WI38 (cell line): ENCODE results near the gene CCDC188.

ENCODE experiments used
- H3K4me3 ChIP-seq: 2 replicates; pipeline ENCODE4 v1.5.1; 2011; ENCODE audit warnings: low read depth, mild to moderate bottlenecking, control low read depth, low read length
- TF ChIP-seq, protein P1 (sequence below): IDR thresholded peaks from 2 replicates; pipeline ENCODE4 v1.5.1; 2012; ENCODE audit warnings: low read depth, mild to moderate bottlenecking, control low read depth, low read length

CCDC188 gene

GRCh38 chr22:20183101-20183500, 32.2 kb upstream of the CCDC188 start:
- TF ChIP-seq, protein P1, sequence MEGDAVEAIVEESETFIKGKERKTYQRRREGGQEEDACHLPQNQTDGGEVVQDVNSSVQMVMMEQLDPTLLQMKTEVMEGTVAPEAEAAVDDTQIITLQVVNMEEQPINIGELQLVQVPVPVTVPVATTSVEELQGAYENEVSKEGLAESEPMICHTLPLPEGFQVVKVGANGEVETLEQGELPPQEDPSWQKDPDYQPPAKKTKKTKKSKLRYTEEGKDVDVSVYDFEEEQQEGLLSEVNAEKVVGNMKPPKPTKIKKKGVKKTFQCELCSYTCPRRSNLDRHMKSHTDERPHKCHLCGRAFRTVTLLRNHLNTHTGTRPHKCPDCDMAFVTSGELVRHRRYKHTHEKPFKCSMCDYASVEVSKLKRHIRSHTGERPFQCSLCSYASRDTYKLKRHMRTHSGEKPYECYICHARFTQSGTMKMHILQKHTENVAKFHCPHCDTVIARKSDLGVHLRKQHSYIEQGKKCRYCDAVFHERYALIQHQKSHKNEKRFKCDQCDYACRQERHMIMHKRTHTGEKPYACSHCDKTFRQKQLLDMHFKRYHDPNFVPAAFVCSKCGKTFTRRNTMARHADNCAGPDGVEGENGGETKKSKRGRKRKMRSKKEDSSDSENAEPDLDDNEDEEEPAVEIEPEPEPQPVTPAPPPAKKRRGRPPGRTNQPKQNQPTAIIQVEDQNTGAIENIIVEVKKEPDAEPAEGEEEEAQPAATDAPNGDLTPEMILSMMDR, result no peak
- H3K4me3 ChIP-seq, result no peak overlapping the region

DNA sequence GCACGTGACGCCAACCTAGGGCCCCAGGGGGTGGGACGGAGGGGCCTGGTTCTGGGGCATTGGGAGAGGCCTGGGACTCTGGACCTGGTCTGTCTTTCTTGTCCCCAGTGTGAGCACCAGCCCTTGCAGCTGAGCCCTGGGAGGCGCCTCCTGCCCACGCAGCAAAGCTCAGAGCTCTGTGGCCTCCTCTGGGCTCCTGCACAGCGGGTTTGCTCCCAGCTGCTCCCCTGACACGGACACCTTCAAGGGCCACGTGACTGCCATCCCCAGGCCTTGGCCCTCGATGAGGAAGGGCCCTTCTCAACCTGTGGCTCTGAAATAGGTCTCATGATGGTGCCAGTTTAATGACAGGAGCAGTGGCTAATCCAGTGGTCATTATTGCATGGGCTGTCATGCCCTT, 31.5 kb upstream of the CCDC188 start:
- TF ChIP-seq, protein P1, result no peak
- H3K4me3 ChIP-seq, result no peak overlapping the region

- TF ChIP-seq, protein P1, result no peak
- no peak overlapping the region for H3K4me3 ChIP-seq
These were observed 31.0 kb upstream of the CCDC188 start for GRCh38 chr22:20181884-20182236.

GRCh38 chr22:20181194-20181883, 30.5 kb upstream of the CCDC188 start:
- TF ChIP-seq, protein P1, result no peak
- H3K4me3 ChIP-seq, result no peak overlapping the region

DNA sequence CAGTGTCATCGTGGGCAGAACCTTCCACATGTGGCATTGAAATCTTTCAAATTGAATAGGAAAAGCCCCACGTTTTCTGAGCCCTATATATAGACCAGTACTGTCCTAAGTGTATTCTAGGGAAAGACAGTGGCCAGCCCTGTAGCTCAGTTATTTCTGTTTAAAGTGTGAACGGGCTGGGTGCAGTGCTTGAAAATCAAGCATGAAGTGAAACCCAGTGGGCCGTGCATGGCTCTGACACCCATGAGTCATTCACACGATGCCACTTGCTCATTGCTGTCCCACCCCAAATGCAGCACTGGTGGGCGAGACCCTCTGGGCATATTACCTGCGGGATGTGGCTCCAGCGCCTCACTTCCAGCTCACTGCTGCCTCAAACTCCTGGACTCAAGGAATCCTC, 29.8 kb upstream of the CCDC188 start:
- H3K4me3 ChIP-seq, result no peak overlapping the region
- TF ChIP-seq, protein P1, result no peak

DNA sequence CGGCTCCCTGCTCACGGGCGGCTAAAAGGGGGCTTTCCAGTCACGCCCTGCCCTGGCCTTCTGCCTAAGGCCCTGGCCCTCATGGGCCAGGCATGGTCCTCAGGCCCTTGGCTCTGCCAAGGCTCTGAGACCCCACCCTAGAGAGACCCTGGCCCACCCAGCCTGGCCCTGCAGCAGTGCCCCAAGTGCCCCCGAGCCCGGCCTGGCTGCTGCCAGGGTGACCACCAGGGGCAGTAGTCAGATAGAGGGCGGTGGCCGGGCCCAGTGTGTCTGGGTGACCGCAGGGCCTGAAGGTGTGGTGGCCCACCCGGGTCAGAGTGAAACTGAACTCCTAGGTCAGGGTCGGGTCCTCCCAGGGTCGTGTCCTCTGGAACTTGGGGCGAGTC, 29.4 kb upstream of the CCDC188 start:
- no peak overlapping the region for H3K4me3 ChIP-seq
- TF ChIP-seq, protein P1, result peak; percentile 30; the same call in 1 of the 2 replicates

DNA sequence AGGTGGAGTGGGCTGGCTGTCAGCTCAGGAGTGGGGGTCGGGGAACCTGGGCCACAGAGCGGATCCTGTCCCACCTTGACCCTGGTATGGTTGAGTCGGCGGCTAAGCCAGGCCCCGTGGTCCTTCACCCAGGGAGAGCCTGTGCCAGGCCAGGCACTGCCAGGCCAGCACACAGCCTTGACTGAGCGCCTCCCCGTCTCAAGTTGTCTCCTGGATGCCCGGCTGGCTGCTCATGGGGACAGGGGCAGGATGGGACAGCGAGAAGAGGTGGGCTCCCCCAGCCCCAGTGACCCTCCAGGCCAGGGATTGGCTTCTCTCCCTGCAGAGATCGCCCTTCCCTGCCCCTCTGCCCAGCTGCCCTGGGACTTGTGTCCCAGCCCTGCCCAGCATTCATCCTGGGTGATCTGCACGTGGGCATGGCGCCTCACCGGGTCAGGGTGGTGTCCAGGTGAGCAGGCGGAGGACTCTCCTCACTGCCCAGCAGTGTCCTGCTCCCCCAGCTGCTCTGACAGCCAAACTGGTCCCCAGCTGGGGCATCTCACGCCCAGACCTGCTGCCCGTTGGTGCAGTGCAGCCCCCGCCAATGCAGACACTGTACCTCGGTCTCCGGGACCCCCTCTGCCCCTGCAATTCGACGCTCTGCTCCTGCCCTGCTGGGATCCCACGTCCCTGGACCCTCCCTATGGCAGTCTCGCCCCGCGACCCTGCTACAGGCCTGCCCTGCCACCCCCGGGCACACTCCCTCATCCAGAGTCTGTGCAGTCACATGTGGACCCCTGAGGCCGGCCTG, 28.8 kb upstream of the CCDC188 start:
- TF ChIP-seq, protein P1, result no peak
- H3K4me3 ChIP-seq, result no peak overlapping the region
